Keratinocyte (primary cell): Measurements from ENCODE around the gene CHAC1. TPM values are rescaled to one million over a fixed set of nuclear protein-coding genes. Genes with fewer than 3 reads are reported as not detected.

Experiments
- DNase-seq: peaks from one replicate; pipeline ENCODE4 v3.0.0-alpha.2; 2011; ENCODE audit warnings: low read depth, missing footprints, low spot score
- FAIRE-seq: peaks from 2 replicates; lab custom pipeline; 2011; peaks lifted over from hg19 to GRCh38; lab: Jason Lieb, UNC
- H2AFZ ChIP-seq: 2 replicates; pipeline ENCODE4 v1.6.0; 2012; ENCODE audit warnings: low read length, control low read depth, inconsistent platforms; ENCODE audit not compliant: control insufficient read depth
- H3K27ac ChIP-seq: 2 replicates; pipeline ENCODE4 v1.5.1; 2011; ENCODE audit warnings: low read length; ENCODE audit not compliant: control insufficient read depth, insufficient read depth
- H3K27me3 ChIP-seq: 3 replicates; pipeline ENCODE4 v1.6.0; 2011; ENCODE audit warnings: low read length; ENCODE audit not compliant: control insufficient read depth, insufficient read depth; ENCODE audit errors: extremely low read depth
- H3K36me3 ChIP-seq, 2 experiments: 2 replicates in 1 of 2; 3 replicates in 1 of 2; pipeline ENCODE4 v1.5.1; 2011; ENCODE audit warnings: low read length in 2 of 2, mild to moderate bottlenecking in 1 of 2; ENCODE audit not compliant: control insufficient read depth in 2 of 2, insufficient read depth in 2 of 2; ENCODE audit errors: extremely low read depth in 1 of 2
- H3K4me1 ChIP-seq: 3 replicates; pipeline ENCODE4 v1.5.1; 2011; ENCODE audit warnings: low read length; ENCODE audit not compliant: control insufficient read depth, insufficient read depth; ENCODE audit errors: extremely low read depth
- H3K4me2 ChIP-seq: 3 replicates; pipeline ENCODE4 v1.6.0; 2011; ENCODE audit warnings: low read depth, low read length; ENCODE audit not compliant: control insufficient read depth, insufficient read depth; ENCODE audit errors: extremely low read depth
- H3K4me3 ChIP-seq, 3 experiments: fragments of 200-600 bp in 1 of 3; sonication (generic) in 1 of 3; 2 replicates in 2 of 3; 3 replicates in 1 of 3; pipeline ENCODE4 v1.5.1; 2011 to 2016; ENCODE audit warnings: low read length in 3 of 3, mild to moderate bottlenecking in 3 of 3, control low read depth in 2 of 3, inconsistent platforms in 1 of 3, low read depth in 1 of 3, mixed read lengths in 1 of 3, mixed run types in 1 of 3, moderate library complexity in 1 of 3; ENCODE audit not compliant: control insufficient read depth in 2 of 3, insufficient read depth in 2 of 3; ENCODE audit errors: extremely low read depth in 1 of 3
- H3K79me2 ChIP-seq: 2 replicates; pipeline ENCODE4 v1.6.0; 2012; ENCODE audit warnings: low read length; ENCODE audit not compliant: control insufficient read depth, insufficient read depth
- H3K9ac ChIP-seq: 3 replicates; pipeline ENCODE4 v1.6.0; 2011; ENCODE audit warnings: low read length; ENCODE audit not compliant: control insufficient read depth, insufficient read depth; ENCODE audit errors: extremely low read depth
- H3K9me1 ChIP-seq: 3 replicates; pipeline ENCODE4 v1.6.0; 2011; ENCODE audit warnings: low read length; ENCODE audit not compliant: control insufficient read depth, insufficient read depth; ENCODE audit errors: extremely low read depth
- H3K9me3 ChIP-seq: 2 replicates; pipeline ENCODE4 v1.5.1; 2012; ENCODE audit warnings: low read depth, low read length; ENCODE audit not compliant: control insufficient read depth
- H4K20me1 ChIP-seq: 3 replicates; pipeline ENCODE4 v1.6.0; 2011; ENCODE audit warnings: low read length; ENCODE audit not compliant: control insufficient read depth, insufficient read depth; ENCODE audit errors: extremely low read depth
- EZH2 ChIP-seq: IDR thresholded peaks from one replicate; pipeline ENCODE4 v1.6.1; 2012; ENCODE audit warnings: inconsistent platforms, mild to moderate bottlenecking, low read length, moderate library complexity
- dilution Hi-C: fragments of 300-500 bp; cut with MboI; formaldehyde crosslinking; loops from one replicate; pipeline ENCODE4 v1.7.0; 2020; ENCODE audit warnings: low sequenced_read_pairs; ENCODE audit not compliant: extremely low pct_ligation_motif_present
- polyA plus RNA-seq, 5 experiments: library from polyadenylated mRNA; depleted of rRNA in 3 of 5; stranded (reverse) in 3 of 5; stranded (forward) in 1 of 5; unstranded in 1 of 5; fragments of >200 nt; gene quantifications; 1 replicate in 1 of 5; 2 replicates in 3 of 5; 3 replicates in 1 of 5; pipeline versions ENCODE4 v1.2.1 to v1.2.3, GENCODE V29; 2011 to 2012; ENCODE audit warnings: missing spikeins in 2 of 5, low read depth in 1 of 5, low replicate concordance in 1 of 5
- TF ChIP-seq, protein P1 (sequence below), 3 experiments: IDR thresholded peaks in 1 of 3; conservative IDR thresholded peaks in 1 of 3; optimal IDR thresholded peaks in 1 of 3; 2 replicates in 2 of 3; 3 replicates in 1 of 3; pipeline versions ENCODE3 to v1.5.1; 2011; ENCODE audit warnings: low read length in 3 of 3, mild to moderate bottlenecking in 3 of 3, moderate library complexity in 2 of 3, control low read depth in 1 of 3, inconsistent platforms in 1 of 3; ENCODE audit not compliant: insufficient read depth in 2 of 3; ENCODE audit errors: extremely low read depth in 1 of 3

The CHAC1 gene
- polyA plus RNA-seq, 1 donor (not counting 4 experiments of a cell fraction or from before 2014, with no cell fraction given) = 6.4 TPM

DNA sequence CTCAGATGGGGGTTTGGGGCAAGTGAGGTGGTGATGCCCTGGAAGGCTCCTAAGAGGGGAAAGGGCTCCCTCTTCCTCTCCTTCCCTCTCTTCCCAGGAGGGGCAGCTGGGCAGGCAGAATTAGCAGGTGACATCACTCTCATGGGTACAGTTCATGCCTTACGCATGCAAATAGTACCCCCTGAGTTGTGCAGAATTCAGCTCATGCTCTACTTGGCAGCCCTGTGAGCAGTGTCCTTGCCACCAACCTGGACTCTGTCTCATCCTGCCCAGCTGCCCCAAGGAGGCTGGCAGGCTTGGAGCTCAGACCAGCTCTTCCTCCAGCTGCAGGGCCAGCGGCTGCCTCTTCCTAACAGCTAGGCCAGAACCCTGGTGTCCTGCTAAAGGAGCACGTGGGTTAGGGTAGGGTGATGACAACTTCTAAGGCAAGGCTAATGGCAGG is 3.3 kb downstream of the CHAC1 start:
- Histone ChIP-seq H3K9me1 (no peaks in the 10 kb centered on the region), H3K4me1 (peaks cover 20% of the 10 kb centered on the region), H3K4me3 (no peak overlapping the region), H3K36me3 (peaks cover 4 to 15% of the 10 kb centered on the region in 2 experiments), H3K4me2 (no peak overlapping the region), H3K27ac (no peak overlapping the region), H2AFZ (no peak overlapping the region), H3K79me2 (no peaks in the 10 kb centered on the region), H3K27me3 (no peaks in the 10 kb centered on the region), H3K9me3 (no peaks in the 10 kb centered on the region), H3K9ac (no peak overlapping the region), H4K20me1 (peaks cover 3% of the 10 kb centered on the region)
- FAIRE-seq = no peak
- dilution Hi-C loops = no loop called here
- no peak for DNase-seq
- TF ChIP-seq, protein P1, sequence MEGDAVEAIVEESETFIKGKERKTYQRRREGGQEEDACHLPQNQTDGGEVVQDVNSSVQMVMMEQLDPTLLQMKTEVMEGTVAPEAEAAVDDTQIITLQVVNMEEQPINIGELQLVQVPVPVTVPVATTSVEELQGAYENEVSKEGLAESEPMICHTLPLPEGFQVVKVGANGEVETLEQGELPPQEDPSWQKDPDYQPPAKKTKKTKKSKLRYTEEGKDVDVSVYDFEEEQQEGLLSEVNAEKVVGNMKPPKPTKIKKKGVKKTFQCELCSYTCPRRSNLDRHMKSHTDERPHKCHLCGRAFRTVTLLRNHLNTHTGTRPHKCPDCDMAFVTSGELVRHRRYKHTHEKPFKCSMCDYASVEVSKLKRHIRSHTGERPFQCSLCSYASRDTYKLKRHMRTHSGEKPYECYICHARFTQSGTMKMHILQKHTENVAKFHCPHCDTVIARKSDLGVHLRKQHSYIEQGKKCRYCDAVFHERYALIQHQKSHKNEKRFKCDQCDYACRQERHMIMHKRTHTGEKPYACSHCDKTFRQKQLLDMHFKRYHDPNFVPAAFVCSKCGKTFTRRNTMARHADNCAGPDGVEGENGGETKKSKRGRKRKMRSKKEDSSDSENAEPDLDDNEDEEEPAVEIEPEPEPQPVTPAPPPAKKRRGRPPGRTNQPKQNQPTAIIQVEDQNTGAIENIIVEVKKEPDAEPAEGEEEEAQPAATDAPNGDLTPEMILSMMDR (optimal IDR thresholded peaks at IDR 0.05 in 1 of 3, IDR thresholded peaks at IDR 0.05 in 1 of 3, conservative IDR thresholded peaks at IDR 0.05 in 1 of 3; ENCODE audit: extremely low read depth in 1 of 3, insufficient read depth in 2 of 3, low read length in 3 of 3) = no peak
- no peak for TF ChIP-seq EZH2

DNA sequence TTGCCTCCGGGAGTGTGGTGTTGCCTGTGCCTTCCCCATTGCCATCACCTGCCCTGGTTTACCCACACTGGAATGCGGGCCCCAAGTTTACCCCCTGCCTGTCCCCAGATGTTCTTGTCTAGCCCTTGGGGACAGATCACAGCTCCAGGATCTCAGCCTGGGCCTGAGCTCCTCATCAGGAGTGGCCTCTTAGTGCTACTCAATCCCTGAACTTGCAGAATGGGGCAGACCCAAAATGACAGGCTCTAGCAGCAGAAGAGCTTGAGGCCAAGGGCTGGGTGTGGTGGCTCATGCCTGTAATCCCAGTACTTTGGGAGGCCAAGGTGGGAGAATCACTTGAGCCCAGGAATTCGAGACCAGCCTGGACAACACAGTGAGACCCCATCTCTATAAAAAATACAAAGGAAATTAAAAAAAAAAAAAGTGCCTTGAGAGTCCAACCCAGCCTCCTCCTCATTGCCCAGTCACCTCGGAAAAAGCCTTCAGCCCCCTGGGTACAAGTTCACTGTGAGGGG is 3.8 kb downstream of the CHAC1 start:
- H3K9me1 ChIP-seq = no peaks in the 10 kb centered on the region
- no peak overlapping the region for H3K9ac ChIP-seq
- dilution Hi-C loops = no loop called here
- H3K27ac ChIP-seq = no peak overlapping the region
- H3K9me3 ChIP-seq = no peaks in the 10 kb centered on the region
- H3K79me2 ChIP-seq = no peaks in the 10 kb centered on the region
- no peak overlapping the region for H2AFZ ChIP-seq
- no peak overlapping the region for H3K4me3 ChIP-seq
- DNase-seq = no peak
- H3K27me3 ChIP-seq = no peaks in the 10 kb centered on the region
- peaks cover 3% of the 10 kb centered on the region for H4K20me1 ChIP-seq
- FAIRE-seq = no peak
- H3K4me1 ChIP-seq = peaks cover 19% of the 10 kb centered on the region
- peaks cover 4 to 15% of the 10 kb centered on the region in 2 experiments for H3K36me3 ChIP-seq
- H3K4me2 ChIP-seq = no peak overlapping the region
- TF ChIP-seq, protein P1 (optimal IDR thresholded peaks at IDR 0.05 in 1 of 3, IDR thresholded peaks at IDR 0.05 in 1 of 3, conservative IDR thresholded peaks at IDR 0.05 in 1 of 3; ENCODE audit: extremely low read depth in 1 of 3, insufficient read depth in 2 of 3, low read length in 3 of 3) = no peak
- TF ChIP-seq EZH2 = no peak
